ENCODE data around the gene PDE1C. TPM values are rescaled to one million over a fixed set of nuclear protein-coding genes. Genes with fewer than 3 reads are reported as not detected.
"Not testable (repeated sequence)": the region's sequence is repeated elsewhere in the genome, so short reads cannot be mapped to it uniquely, and the experiment has no call there.

PDE1C gene
- total and polyA plus RNA-seq, 7 experiments from 2014 or later, result 0.21 TPM; not detected in 6

DNA sequence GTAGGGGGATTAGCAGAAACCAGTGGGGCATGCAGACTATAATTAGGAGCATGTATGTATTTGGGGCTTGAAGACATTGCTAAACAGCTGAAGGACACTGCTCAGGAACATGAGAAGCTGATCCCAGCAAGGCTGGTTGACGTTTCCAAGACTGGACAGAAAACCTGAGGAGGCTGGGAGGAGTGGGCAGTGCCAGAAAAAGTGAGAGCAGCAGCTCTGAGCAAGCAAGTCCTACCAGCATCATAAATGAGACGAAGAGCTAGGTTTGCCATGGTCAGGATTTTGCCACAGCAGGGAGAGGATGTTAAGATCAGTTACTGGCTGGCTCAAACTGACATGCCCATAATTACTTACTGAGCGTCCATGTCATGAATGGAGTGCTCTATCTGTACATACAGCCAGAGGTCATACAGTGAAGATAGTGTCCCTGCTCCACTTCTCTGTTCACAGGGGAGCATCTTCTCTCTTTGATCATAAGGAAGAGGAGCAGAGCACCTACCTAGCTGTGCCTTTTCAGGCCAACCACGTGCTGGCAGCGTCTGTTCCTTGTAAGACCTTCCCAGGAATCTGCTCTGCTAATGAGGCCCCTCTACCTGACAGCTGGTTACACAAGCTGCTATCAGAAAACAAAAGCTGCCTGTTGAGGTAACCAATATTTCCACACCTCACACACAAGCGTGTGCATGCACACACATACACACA is 44.7 kb downstream of the PDE1C start:
- H3K4me1 Mint-ChIP-seq, result no peaks in the 10 kb centered on the region
- Histone ChIP-seq H3K9me3 (ENCODE audit: control insufficient read depth in 2 of 3, low read length in 3 of 3) (no peaks in the 10 kb centered on the region), H3K27me3 (ENCODE audit: control insufficient read depth in 2 of 2, insufficient read depth in 2 of 2, low read length in 2 of 2) (no peaks in the 10 kb centered on the region), H3K4me3 (ENCODE audit: low read length) (no peak overlapping the region), H3K36me3 (ENCODE audit: control insufficient read depth in 2 of 3, insufficient read depth in 3 of 3, low read length in 3 of 3) (no peaks in the 10 kb centered on the region), H3K27ac (ENCODE audit: low read depth, low read length) (no peak overlapping the region), H3K4me1 (ENCODE audit: control insufficient read depth in 2 of 2, insufficient read depth in 2 of 2, low read length in 2 of 2) (no peaks in the 10 kb centered on the region)
- no peak for DNase-seq
- no peaks in the 10 kb centered on the region for H3K27me3 Mint-ChIP-seq
- no peaks in the 10 kb centered on the region for H3K36me3 Mint-ChIP-seq
- H3K4me3 Mint-ChIP-seq, result no peak overlapping the region
- no peak for ATAC-seq
- no peak overlapping the region for H3K27ac Mint-ChIP-seq
- H3K9me3 Mint-ChIP-seq, result peaks cover 0 to 10% (median 2%) of the 10 kb centered on the region in 11 donors
- CTCF ChIA-PET, result no interaction called here
- POLR2A ChIA-PET, result no interaction called here
- intact Hi-C loops (cut with micrococcal nuclease), result no loop called here

DNA sequence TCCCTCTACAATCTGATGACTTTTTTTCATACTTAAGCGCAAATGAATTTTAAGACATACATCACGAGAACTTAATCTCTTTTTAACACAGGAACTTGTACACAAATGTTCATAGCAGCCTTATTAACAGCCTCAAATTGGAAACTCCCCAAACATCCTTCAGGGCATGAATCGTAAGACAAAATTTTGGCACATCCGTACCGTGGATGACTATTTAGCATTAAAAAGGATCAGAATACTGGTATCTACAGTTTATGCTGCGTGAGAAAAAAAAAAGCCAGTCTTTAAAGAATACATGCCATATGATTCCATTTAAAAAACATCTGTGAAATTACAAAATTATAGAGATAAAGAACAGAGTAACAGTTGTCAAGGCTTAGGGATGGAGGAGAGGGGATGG is 46.8 kb downstream of the PDE1C start:
- H3K4me3 Mint-ChIP-seq, result no peak overlapping the region
- Histone ChIP-seq H3K27ac (ENCODE audit: low read depth, low read length) (no peak overlapping the region), H3K36me3 (ENCODE audit: control insufficient read depth in 2 of 3, insufficient read depth in 3 of 3, low read length in 3 of 3) (no peaks in the 10 kb centered on the region), H3K27me3 (ENCODE audit: control insufficient read depth in 2 of 2, insufficient read depth in 2 of 2, low read length in 2 of 2) (no peaks in the 10 kb centered on the region), H3K4me1 (ENCODE audit: control insufficient read depth in 2 of 2, insufficient read depth in 2 of 2, low read length in 2 of 2) (no peaks in the 10 kb centered on the region), H3K9me3 (ENCODE audit: control insufficient read depth in 2 of 3, low read length in 3 of 3) (no peaks in the 10 kb centered on the region), H3K4me3 (ENCODE audit: low read length) (no peak overlapping the region)
- H3K27ac Mint-ChIP-seq, result no peak overlapping the region
- DNase-seq (no peak), ATAC-seq (no peak)
- ChIA-PET POLR2A (no interaction called here), CTCF (no interaction called here)
- peaks cover 0 to 12% (median 2%) of the 10 kb centered on the region in 11 donors for H3K9me3 Mint-ChIP-seq
- no peaks in the 10 kb centered on the region for H3K4me1 Mint-ChIP-seq
- no peaks in the 10 kb centered on the region for H3K27me3 Mint-ChIP-seq
- intact Hi-C loops (cut with micrococcal nuclease), result no loop called here
- H3K36me3 Mint-ChIP-seq, result no peaks in the 10 kb centered on the region

GRCh38 chr7:32022966-32023365 is 47.2 kb downstream of the PDE1C start:
- CTCF ChIA-PET, result no interaction called here
- Mint-ChIP-seq H3K9me3 (peaks cover 0 to 14% (median 3%) of the 10 kb centered on the region in 11 donors), H3K27me3 (no peaks in the 10 kb centered on the region), H3K4me3 (no peak overlapping the region), H3K36me3 (no peaks in the 10 kb centered on the region), H3K4me1 (no peaks in the 10 kb centered on the region), H3K27ac (no peak overlapping the region)
- Histone ChIP-seq H3K36me3 (ENCODE audit: control insufficient read depth in 2 of 3, insufficient read depth in 3 of 3, low read length in 3 of 3) (no peaks in the 10 kb centered on the region), H3K4me1 (ENCODE audit: control insufficient read depth in 2 of 2, insufficient read depth in 2 of 2, low read length in 2 of 2) (no peaks in the 10 kb centered on the region), H3K4me3 (ENCODE audit: low read length) (no peak overlapping the region), H3K9me3 (ENCODE audit: control insufficient read depth in 2 of 3, low read length in 3 of 3) (no peaks in the 10 kb centered on the region), H3K27ac (ENCODE audit: low read depth, low read length) (no peak overlapping the region), H3K27me3 (ENCODE audit: control insufficient read depth in 2 of 2, insufficient read depth in 2 of 2, low read length in 2 of 2) (no peaks in the 10 kb centered on the region)
- POLR2A ChIA-PET, result no interaction called here
- ATAC-seq (no peak), DNase-seq (no peak)
- intact Hi-C loops (cut with micrococcal nuclease), result no loop called here

- ATAC-seq (no peak), DNase-seq (no peak)
- no peak overlapping the region for H3K4me3 Mint-ChIP-seq
- H3K4me3 ChIP-seq (ENCODE audit: low read length), result no peak overlapping the region
- no peaks in the 10 kb centered on the region for H3K36me3 Mint-ChIP-seq
- intact Hi-C loops (cut with micrococcal nuclease), result no loop called here
- H3K4me1 ChIP-seq (ENCODE audit: control insufficient read depth in 2 of 2, insufficient read depth in 2 of 2, low read length in 2 of 2), result no peaks in the 10 kb centered on the region
- no peaks in the 10 kb centered on the region for H3K4me1 Mint-ChIP-seq
- ChIA-PET POLR2A (no interaction called here), CTCF (no interaction called here)
- no peak overlapping the region for H3K27ac ChIP-seq (ENCODE audit: low read depth, low read length)
- H3K27me3 ChIP-seq (ENCODE audit: control insufficient read depth in 2 of 2, insufficient read depth in 2 of 2, low read length in 2 of 2), result no peaks in the 10 kb centered on the region
- H3K27me3 Mint-ChIP-seq, result no peaks in the 10 kb centered on the region
- peaks cover 0 to 20% (median 5%) of the 10 kb centered on the region in 11 donors for H3K9me3 Mint-ChIP-seq
- H3K36me3 ChIP-seq (ENCODE audit: control insufficient read depth in 2 of 3, insufficient read depth in 3 of 3, low read length in 3 of 3), result no peaks in the 10 kb centered on the region
- H3K9me3 ChIP-seq (ENCODE audit: control insufficient read depth in 2 of 3, low read length in 3 of 3), result no peaks in the 10 kb centered on the region
- H3K27ac Mint-ChIP-seq, result no peak overlapping the region
Measured at GRCh38 chr7:32020551-32021159, 49.6 kb downstream of the PDE1C start.

DNA sequence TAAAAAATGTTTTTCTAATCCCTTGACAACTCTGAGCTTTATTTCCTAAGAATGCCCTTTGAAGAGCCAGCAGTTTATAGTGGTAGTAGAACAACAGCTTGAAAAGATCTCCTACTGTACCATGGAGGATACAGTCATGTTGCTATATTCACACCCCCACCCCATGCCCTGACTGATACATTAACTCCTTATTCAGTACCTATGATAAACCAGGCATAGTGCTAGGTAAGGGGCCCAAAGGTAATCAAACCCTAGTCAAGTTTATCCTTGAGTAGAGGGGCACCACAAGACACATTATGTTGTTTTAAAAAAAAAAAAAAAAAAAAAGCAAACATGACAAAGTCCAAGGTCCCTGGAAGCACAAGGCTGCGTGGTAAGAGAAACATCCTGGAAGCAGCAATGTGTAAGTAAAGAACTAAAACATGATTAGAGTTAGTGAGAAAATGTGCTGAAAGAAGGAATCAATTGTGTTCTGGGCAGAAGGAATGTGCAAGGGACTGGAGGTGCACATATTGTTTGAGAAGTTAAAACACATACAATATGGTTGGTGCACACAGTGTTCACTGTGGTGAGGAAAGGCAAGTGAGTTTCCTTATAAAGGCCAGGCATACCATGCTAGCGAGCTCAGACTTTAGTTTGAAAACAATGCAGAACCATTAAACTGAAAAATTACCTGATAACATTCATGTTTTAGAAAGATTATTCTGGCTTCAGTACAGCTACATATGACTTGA is 51.2 kb downstream of the PDE1C start:
- Mint-ChIP-seq H3K27ac (no peak overlapping the region), H3K4me1 (no peaks in the 10 kb centered on the region), H3K4me3 (no peak overlapping the region), H3K9me3 (peaks cover 0 to 20% (median 5%) of the 10 kb centered on the region in 11 donors), H3K36me3 (peaks cover 0 to 3% (median 0%) of the 10 kb centered on the region in 5 donors), H3K27me3 (no peaks in the 10 kb centered on the region)
- Histone ChIP-seq H3K9me3 (ENCODE audit: control insufficient read depth in 2 of 3, low read length in 3 of 3) (no peaks in the 10 kb centered on the region), H3K27me3 (ENCODE audit: control insufficient read depth in 2 of 2, insufficient read depth in 2 of 2, low read length in 2 of 2) (no peaks in the 10 kb centered on the region), H3K4me3 (ENCODE audit: low read length) (no peak overlapping the region), H3K36me3 (ENCODE audit: control insufficient read depth in 2 of 3, insufficient read depth in 3 of 3, low read length in 3 of 3) (no peaks in the 10 kb centered on the region), H3K27ac (ENCODE audit: low read depth, low read length) (no peak overlapping the region), H3K4me1 (ENCODE audit: control insufficient read depth in 2 of 2, insufficient read depth in 2 of 2, low read length in 2 of 2) (no peaks in the 10 kb centered on the region)
- no peak for ATAC-seq
- ChIA-PET POLR2A (no interaction called here), CTCF (no interaction called here)
- intact Hi-C loops (cut with micrococcal nuclease), result no loop called here
- no peak for DNase-seq

DNA sequence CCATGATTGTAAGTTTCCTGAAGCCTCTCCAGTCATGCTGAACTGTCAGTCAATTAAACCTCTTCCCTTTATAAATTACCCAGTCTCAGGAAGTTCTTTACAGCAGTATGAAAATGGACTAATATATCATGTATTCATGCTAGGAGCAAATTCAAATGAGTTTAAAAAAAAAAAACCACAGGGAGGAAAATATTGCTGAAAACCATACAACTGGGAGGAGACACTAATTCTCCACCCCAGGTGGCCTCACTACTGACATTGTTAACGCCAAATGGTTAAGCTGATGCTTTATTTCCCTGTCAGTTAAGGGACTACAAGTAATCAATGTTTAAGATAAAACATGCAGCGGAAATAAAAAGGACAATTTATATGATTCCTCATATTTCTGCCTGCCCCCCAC is 55.1 kb downstream of the PDE1C start:
- Mint-ChIP-seq H3K9me3 (peaks cover 3 to 34% (median 12%) of the 10 kb centered on the region in 11 donors), H3K4me1 (no peaks in the 10 kb centered on the region), H3K27me3 (no peaks in the 10 kb centered on the region), H3K27ac (no peak overlapping the region), H3K4me3 (no peak overlapping the region), H3K36me3 (peaks cover 0 to 3% (median 0%) of the 10 kb centered on the region in 5 donors)
- Histone ChIP-seq H3K9me3 (ENCODE audit: control insufficient read depth in 2 of 3, low read length in 3 of 3) (no peaks in the 10 kb centered on the region), H3K4me3 (ENCODE audit: low read length) (no peak overlapping the region), H3K27ac (ENCODE audit: low read depth, low read length) (no peak overlapping the region), H3K36me3 (ENCODE audit: control insufficient read depth in 2 of 3, insufficient read depth in 3 of 3, low read length in 3 of 3) (no peaks in the 10 kb centered on the region), H3K4me1 (ENCODE audit: control insufficient read depth in 2 of 2, insufficient read depth in 2 of 2, low read length in 2 of 2) (no peaks in the 10 kb centered on the region), H3K27me3 (ENCODE audit: control insufficient read depth in 2 of 2, insufficient read depth in 2 of 2, low read length in 2 of 2) (no peaks in the 10 kb centered on the region)
- ChIA-PET POLR2A (no interaction called here), CTCF (no interaction called here)
- DNase-seq, result no peak
- no peak for ATAC-seq
- intact Hi-C loops (cut with micrococcal nuclease), result no loop called here

GRCh38 chr7:32013471-32013870 is 56.7 kb downstream of the PDE1C start:
- intact Hi-C loops (cut with micrococcal nuclease), result not testable (repeated sequence)

More at GRCh38 chr7:32013471-32013870, 56.7 kb downstream of the PDE1C start:
- H3K27me3 ChIP-seq (ENCODE audit: control insufficient read depth in 2 of 2, insufficient read depth in 2 of 2, low read length in 2 of 2); H3K9me3 ChIP-seq (ENCODE audit: control insufficient read depth in 2 of 3, low read length in 3 of 3); H3K27ac Mint-ChIP-seq; H3K4me3 ChIP-seq (ENCODE audit: low read length); ATAC-seq; H3K27ac ChIP-seq (ENCODE audit: low read depth, low read length); H3K36me3 ChIP-seq (ENCODE audit: control insufficient read depth in 2 of 3, insufficient read depth in 3 of 3, low read length in 3 of 3); H3K4me3 Mint-ChIP-seq; H3K36me3 Mint-ChIP-seq; CTCF ChIA-PET; DNase-seq; H3K27me3 Mint-ChIP-seq; H3K4me1 Mint-ChIP-seq; H3K4me1 ChIP-seq (ENCODE audit: control insufficient read depth in 2 of 2, insufficient read depth in 2 of 2, low read length in 2 of 2); POLR2A ChIA-PET: not testable (repeated sequence)
- peaks cover 3 to 27% (median 12%) of the 10 kb centered on the region in 11 donors for H3K9me3 Mint-ChIP-seq

Data from naive thymus-derived CD4-positive, alpha-beta T cell (primary cell).